ENCODE measurements around the gene MAN1C1. TPM values are rescaled to one million over a fixed set of nuclear protein-coding genes. Genes with fewer than 3 reads are reported as not detected.

Gene MAN1C1
- total RNA-seq, 1 donor from 2014 or later = 6.3 TPM

- Histone ChIP-seq H3K27ac (ENCODE audit: low read depth, low read length) (no peak overlapping the region), H3K4me1 (ENCODE audit: control insufficient read depth in 3 of 3, insufficient read depth in 3 of 3, low read length in 3 of 3) (peaks cover 0 to 22% (median 13%) of the 10 kb centered on the region in 3 donors), H3K9me3 (ENCODE audit: control insufficient read depth in 3 of 3, low read length in 3 of 3) (no peaks in the 10 kb centered on the region), H3K36me3 (ENCODE audit: control insufficient read depth in 3 of 3, insufficient read depth in 3 of 3, low read length in 3 of 3) (peaks cover 3 to 30% (median 7%) of the 10 kb centered on the region in 3 donors), H3K9ac (ENCODE audit: low read depth in 1 of 3, low read length in 3 of 3) (peak overlapping the region in 2 of 3 donors; percentile 10 to 33), H3K4me3 (ENCODE audit: low read length in 3 of 3) (no peak overlapping the region), H3K27me3 (ENCODE audit: control insufficient read depth in 3 of 3, insufficient read depth in 3 of 3, low read length in 3 of 3) (no peaks in the 10 kb centered on the region)
Measured at GRCh38 chr1:25754470-25755181, 138.0 kb downstream of the MAN1C1 start.

DNA sequence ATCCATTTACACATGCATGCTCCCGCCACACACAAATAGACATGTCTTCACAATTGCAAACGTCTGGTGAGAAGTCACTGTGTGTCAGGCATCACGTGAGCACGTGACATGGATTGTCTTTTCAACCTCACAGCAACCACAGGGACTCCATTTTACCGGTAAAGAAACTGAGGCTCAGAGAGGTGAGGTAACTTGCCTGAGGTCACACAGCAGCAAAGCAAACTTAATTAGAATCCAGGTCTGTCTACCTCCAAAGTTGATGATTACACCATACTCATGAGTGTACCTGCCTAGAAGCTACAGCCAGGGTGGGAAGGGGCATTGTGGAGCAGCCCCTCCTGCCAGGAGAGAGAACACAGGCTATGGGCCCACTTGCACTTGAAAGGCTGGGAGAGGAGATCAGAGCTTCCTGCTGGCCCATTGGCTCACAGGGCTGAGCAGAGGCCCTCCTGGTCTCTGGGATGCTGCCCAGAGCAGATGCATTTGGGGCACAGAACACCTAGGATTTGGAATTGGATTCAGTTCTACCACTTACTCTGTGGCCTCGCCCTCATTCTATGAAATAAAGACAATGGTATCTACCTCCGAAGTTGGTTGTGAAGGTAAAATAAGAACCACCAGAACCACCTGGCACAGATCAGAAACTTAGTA lies 139.0 kb downstream of the MAN1C1 start:
- Histone ChIP-seq H3K9ac (ENCODE audit: low read depth in 1 of 3, low read length in 3 of 3) (peak overlapping the region in 1 of 3 donors; percentile 33), H3K27ac (ENCODE audit: low read depth, low read length) (no peak overlapping the region), H3K36me3 (ENCODE audit: control insufficient read depth in 3 of 3, insufficient read depth in 3 of 3, low read length in 3 of 3) (peaks cover 3 to 37% (median 6%) of the 10 kb centered on the region in 3 donors), H3K9me3 (ENCODE audit: control insufficient read depth in 3 of 3, low read length in 3 of 3) (no peaks in the 10 kb centered on the region), H3K4me3 (ENCODE audit: low read length in 3 of 3) (no peak overlapping the region), H3K4me1 (ENCODE audit: control insufficient read depth in 3 of 3, insufficient read depth in 3 of 3, low read length in 3 of 3) (peaks cover 0 to 22% (median 13%) of the 10 kb centered on the region in 3 donors), H3K27me3 (ENCODE audit: control insufficient read depth in 3 of 3, insufficient read depth in 3 of 3, low read length in 3 of 3) (no peaks in the 10 kb centered on the region)

- H3K27me3 ChIP-seq (ENCODE audit: control insufficient read depth in 3 of 3, insufficient read depth in 3 of 3, low read length in 3 of 3) = no peaks in the 10 kb centered on the region
- H3K9ac ChIP-seq (ENCODE audit: low read depth in 1 of 3, low read length in 3 of 3) = no peak overlapping the region
- peaks cover 3 to 38% (median 7%) of the 10 kb centered on the region in 3 donors for H3K36me3 ChIP-seq (ENCODE audit: control insufficient read depth in 3 of 3, insufficient read depth in 3 of 3, low read length in 3 of 3)
Measured at GRCh38 chr1:25756215-25756614, 139.6 kb downstream of the MAN1C1 start.

GRCh38 chr1:25757151-25757845 lies 140.7 kb downstream of the MAN1C1 start:
- Histone ChIP-seq H3K36me3 (ENCODE audit: control insufficient read depth in 3 of 3, insufficient read depth in 3 of 3, low read length in 3 of 3) (peaks cover 0 to 31% (median 7%) of the 10 kb centered on the region in 3 donors), H3K4me3 (ENCODE audit: low read length in 3 of 3) (no peak overlapping the region), H3K4me1 (ENCODE audit: control insufficient read depth in 3 of 3, insufficient read depth in 3 of 3, low read length in 3 of 3) (peaks cover 0 to 22% (median 13%) of the 10 kb centered on the region in 3 donors), H3K9ac (ENCODE audit: low read depth in 1 of 3, low read length in 3 of 3) (no peak overlapping the region), H3K27me3 (ENCODE audit: control insufficient read depth in 3 of 3, insufficient read depth in 3 of 3, low read length in 3 of 3) (no peaks in the 10 kb centered on the region), H3K9me3 (ENCODE audit: control insufficient read depth in 3 of 3, low read length in 3 of 3) (no peaks in the 10 kb centered on the region), H3K27ac (ENCODE audit: low read depth, low read length) (no peak overlapping the region)

More at GRCh38 chr1:25756215-25756614, 139.6 kb downstream of the MAN1C1 start:
- Histone ChIP-seq H3K27ac (ENCODE audit: low read depth, low read length) (no peak overlapping the region), H3K4me3 (ENCODE audit: low read length in 3 of 3) (no peak overlapping the region), H3K9me3 (ENCODE audit: control insufficient read depth in 3 of 3, low read length in 3 of 3) (no peaks in the 10 kb centered on the region), H3K4me1 (ENCODE audit: control insufficient read depth in 3 of 3, insufficient read depth in 3 of 3, low read length in 3 of 3) (peaks cover 0 to 22% (median 13%) of the 10 kb centered on the region in 3 donors)

DNA sequence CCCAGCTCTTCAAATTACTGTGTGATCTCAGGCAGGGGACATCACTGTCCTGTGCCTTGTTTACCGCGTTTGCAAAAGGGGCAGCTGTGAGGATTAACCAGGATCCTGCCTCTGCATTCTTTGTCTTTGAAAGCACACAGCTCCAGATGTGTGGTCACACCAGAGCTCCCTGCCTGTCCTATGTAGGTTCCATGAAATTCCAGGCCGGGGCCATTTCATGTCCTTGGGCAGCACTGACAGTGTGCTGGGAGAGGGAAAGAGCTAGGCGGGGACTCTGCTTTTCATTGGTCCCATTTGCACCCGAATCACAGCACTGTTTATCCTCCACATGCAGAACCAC lies 141.2 kb downstream of the MAN1C1 start:
- H3K4me1 ChIP-seq (ENCODE audit: control insufficient read depth in 3 of 3, insufficient read depth in 3 of 3, low read length in 3 of 3) = peaks cover 0 to 22% (median 13%) of the 10 kb centered on the region in 3 donors
- H3K27ac ChIP-seq (ENCODE audit: low read depth, low read length) = no peak overlapping the region
- no peak overlapping the region for H3K4me3 ChIP-seq (ENCODE audit: low read length in 3 of 3)
- no peaks in the 10 kb centered on the region for H3K9me3 ChIP-seq (ENCODE audit: control insufficient read depth in 3 of 3, low read length in 3 of 3)
- no peaks in the 10 kb centered on the region for H3K27me3 ChIP-seq (ENCODE audit: control insufficient read depth in 3 of 3, insufficient read depth in 3 of 3, low read length in 3 of 3)
- H3K9ac ChIP-seq (ENCODE audit: low read depth in 1 of 3, low read length in 3 of 3) = no peak overlapping the region
- H3K36me3 ChIP-seq (ENCODE audit: control insufficient read depth in 3 of 3, insufficient read depth in 3 of 3, low read length in 3 of 3) = peaks cover 0 to 31% (median 7%) of the 10 kb centered on the region in 3 donors

- H3K9ac ChIP-seq (ENCODE audit: low read depth in 1 of 3, low read length in 3 of 3) = no peak overlapping the region
- peaks cover 0 to 32% (median 5%) of the 10 kb centered on the region in 3 donors for H3K36me3 ChIP-seq (ENCODE audit: control insufficient read depth in 3 of 3, insufficient read depth in 3 of 3, low read length in 3 of 3)
- no peaks in the 10 kb centered on the region for H3K27me3 ChIP-seq (ENCODE audit: control insufficient read depth in 3 of 3, insufficient read depth in 3 of 3, low read length in 3 of 3)
- no peak overlapping the region for H3K27ac ChIP-seq (ENCODE audit: low read depth, low read length)
- peaks cover 0 to 22% (median 13%) of the 10 kb centered on the region in 3 donors for H3K4me1 ChIP-seq (ENCODE audit: control insufficient read depth in 3 of 3, insufficient read depth in 3 of 3, low read length in 3 of 3)
- H3K4me3 ChIP-seq (ENCODE audit: low read length in 3 of 3) = no peak overlapping the region
- no peaks in the 10 kb centered on the region for H3K9me3 ChIP-seq (ENCODE audit: control insufficient read depth in 3 of 3, low read length in 3 of 3)
Measured at GRCh38 chr1:25758466-25759070, 142.0 kb downstream of the MAN1C1 start.

DNA sequence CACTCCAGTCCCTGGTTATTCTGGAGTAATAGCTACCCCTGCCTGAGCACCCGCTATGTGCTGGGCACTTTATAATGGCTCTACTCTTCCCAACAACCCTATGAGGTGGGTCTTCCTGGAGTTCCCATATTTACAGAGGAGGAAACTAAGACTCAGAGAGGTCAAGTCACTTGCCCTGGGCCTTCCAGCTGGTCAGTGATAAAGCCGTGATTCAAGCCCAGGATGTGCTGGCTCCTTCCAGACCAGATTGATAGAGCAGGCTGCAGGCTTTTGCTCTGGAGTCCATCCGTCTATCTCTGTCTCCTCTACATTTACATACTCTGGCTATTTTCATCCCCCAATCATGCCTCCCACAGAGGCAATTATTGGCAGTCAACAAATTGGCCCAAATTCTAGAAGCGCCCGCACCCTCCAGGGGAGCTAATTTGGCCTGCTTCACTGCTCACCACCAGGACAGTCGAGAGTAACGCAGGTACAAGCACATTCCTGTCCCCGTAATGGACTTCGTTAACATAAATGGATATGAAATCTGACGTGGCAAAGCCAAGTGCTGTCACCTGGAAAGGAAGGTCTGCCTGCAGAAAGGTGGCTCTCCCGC lies 143.6 kb downstream of the MAN1C1 start:
- Histone ChIP-seq H3K36me3 (ENCODE audit: control insufficient read depth in 3 of 3, insufficient read depth in 3 of 3, low read length in 3 of 3) (peaks cover 0 to 25% (median 5%) of the 10 kb centered on the region in 3 donors), H3K4me3 (ENCODE audit: low read length in 3 of 3) (no peak overlapping the region), H3K9me3 (ENCODE audit: control insufficient read depth in 3 of 3, low read length in 3 of 3) (no peaks in the 10 kb centered on the region), H3K27me3 (ENCODE audit: control insufficient read depth in 3 of 3, insufficient read depth in 3 of 3, low read length in 3 of 3) (no peaks in the 10 kb centered on the region), H3K4me1 (ENCODE audit: control insufficient read depth in 3 of 3, insufficient read depth in 3 of 3, low read length in 3 of 3) (peaks cover 0 to 12% (median 4%) of the 10 kb centered on the region in 3 donors), H3K9ac (ENCODE audit: low read depth in 1 of 3, low read length in 3 of 3) (no peak overlapping the region), H3K27ac (ENCODE audit: low read depth, low read length) (no peak overlapping the region)

- H3K4me1 ChIP-seq (ENCODE audit: control insufficient read depth in 3 of 3, insufficient read depth in 3 of 3, low read length in 3 of 3) = peaks cover 3 to 18% (median 5%) of the 10 kb centered on the region in 3 donors
- no peak overlapping the region for H3K27ac ChIP-seq (ENCODE audit: low read depth, low read length)
- no peaks in the 10 kb centered on the region for H3K27me3 ChIP-seq (ENCODE audit: control insufficient read depth in 3 of 3, insufficient read depth in 3 of 3, low read length in 3 of 3)
- no peaks in the 10 kb centered on the region for H3K9me3 ChIP-seq (ENCODE audit: control insufficient read depth in 3 of 3, low read length in 3 of 3)
- H3K4me3 ChIP-seq (ENCODE audit: low read length in 3 of 3) = no peak overlapping the region
- H3K9ac ChIP-seq (ENCODE audit: low read depth in 1 of 3, low read length in 3 of 3) = no peak overlapping the region
- H3K36me3 ChIP-seq (ENCODE audit: control insufficient read depth in 3 of 3, insufficient read depth in 3 of 3, low read length in 3 of 3) = peaks cover 0 to 21% (median 5%) of the 10 kb centered on the region in 3 donors
Measured at GRCh38 chr1:25760871-25761270, 144.3 kb downstream of the MAN1C1 start.

DNA sequence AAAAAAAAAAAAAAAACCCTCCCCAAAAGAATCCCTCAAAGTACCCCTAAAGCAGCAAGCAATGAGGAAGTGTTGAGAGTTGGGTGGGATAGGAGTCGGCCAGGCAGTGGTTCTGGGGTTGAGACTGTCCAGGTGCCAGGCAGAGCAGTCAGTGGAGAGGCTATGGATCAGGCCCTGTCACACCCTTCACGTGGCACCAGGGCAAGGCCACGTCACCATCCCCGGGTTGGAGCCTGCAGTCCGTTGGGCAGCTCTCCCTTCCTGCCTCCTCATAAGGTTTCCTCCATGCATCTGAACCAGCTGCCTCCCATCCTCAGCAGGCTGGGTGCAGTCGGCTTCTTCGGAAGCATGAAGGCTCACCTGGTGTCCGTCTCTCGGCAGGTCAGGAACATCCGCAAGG lies 146.9 kb downstream of the MAN1C1 start:
- H3K27me3 ChIP-seq (ENCODE audit: control insufficient read depth in 3 of 3, insufficient read depth in 3 of 3, low read length in 3 of 3) = no peaks in the 10 kb centered on the region
- peaks cover 4 to 21% (median 5%) of the 10 kb centered on the region in 3 donors for H3K36me3 ChIP-seq (ENCODE audit: control insufficient read depth in 3 of 3, insufficient read depth in 3 of 3, low read length in 3 of 3)
- no peak overlapping the region for H3K27ac ChIP-seq (ENCODE audit: low read depth, low read length)
- H3K9ac ChIP-seq (ENCODE audit: low read depth in 1 of 3, low read length in 3 of 3) = no peak overlapping the region
- H3K4me1 ChIP-seq (ENCODE audit: control insufficient read depth in 3 of 3, insufficient read depth in 3 of 3, low read length in 3 of 3) = peaks cover 14 to 29% (median 15%) of the 10 kb centered on the region in 3 donors
- no peaks in the 10 kb centered on the region for H3K9me3 ChIP-seq (ENCODE audit: control insufficient read depth in 3 of 3, low read length in 3 of 3)
- no peak overlapping the region for H3K4me3 ChIP-seq (ENCODE audit: low read length in 3 of 3)
